ENCODE results near the gene CUL5.

DNA sequence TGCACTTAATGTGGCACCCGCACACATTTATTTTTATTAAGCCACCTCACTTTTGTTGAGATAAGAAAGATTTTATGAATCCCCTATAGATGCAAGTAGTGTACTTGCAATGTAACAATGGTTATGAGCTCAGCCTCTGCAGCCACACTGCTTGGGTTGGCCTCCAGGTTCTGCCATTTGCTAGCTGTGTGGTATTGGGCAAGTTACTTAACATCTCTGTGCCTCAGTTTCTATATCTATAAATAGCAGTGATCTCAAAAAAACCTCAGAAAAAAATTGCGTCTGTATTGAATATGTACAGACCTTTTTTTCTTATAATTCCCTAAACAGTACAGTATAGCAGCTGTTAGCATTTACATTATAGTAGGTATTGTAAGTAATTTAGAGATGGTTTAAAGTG is 10.0 kb downstream of the CUL5 start:
- TF ChIP-seq, protein P1, sequence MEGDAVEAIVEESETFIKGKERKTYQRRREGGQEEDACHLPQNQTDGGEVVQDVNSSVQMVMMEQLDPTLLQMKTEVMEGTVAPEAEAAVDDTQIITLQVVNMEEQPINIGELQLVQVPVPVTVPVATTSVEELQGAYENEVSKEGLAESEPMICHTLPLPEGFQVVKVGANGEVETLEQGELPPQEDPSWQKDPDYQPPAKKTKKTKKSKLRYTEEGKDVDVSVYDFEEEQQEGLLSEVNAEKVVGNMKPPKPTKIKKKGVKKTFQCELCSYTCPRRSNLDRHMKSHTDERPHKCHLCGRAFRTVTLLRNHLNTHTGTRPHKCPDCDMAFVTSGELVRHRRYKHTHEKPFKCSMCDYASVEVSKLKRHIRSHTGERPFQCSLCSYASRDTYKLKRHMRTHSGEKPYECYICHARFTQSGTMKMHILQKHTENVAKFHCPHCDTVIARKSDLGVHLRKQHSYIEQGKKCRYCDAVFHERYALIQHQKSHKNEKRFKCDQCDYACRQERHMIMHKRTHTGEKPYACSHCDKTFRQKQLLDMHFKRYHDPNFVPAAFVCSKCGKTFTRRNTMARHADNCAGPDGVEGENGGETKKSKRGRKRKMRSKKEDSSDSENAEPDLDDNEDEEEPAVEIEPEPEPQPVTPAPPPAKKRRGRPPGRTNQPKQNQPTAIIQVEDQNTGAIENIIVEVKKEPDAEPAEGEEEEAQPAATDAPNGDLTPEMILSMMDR (IDR thresholded peaks at IDR 0.05), result no peak
- TF ChIP-seq POLR2A (IDR thresholded peaks at IDR 0.05) (no peak), EP300 (IDR thresholded peaks at IDR 0.05) (no peak), POLR2AphosphoS5 (IDR thresholded peaks at IDR 0.05) (no peak)
